Fibroblast of skin of scalp (primary cell): Measurements from ENCODE around the gene CRMP1.
"Not testable (repeated sequence)": the region's sequence is repeated elsewhere in the genome, so short reads cannot be mapped to it uniquely, and the experiment has no call there.

ENCODE experiments used
- DNase-seq: peaks from one replicate; pipeline ENCODE4 v3.0.0-alpha.2; 2013

CRMP1 gene

GRCh38 chr4:5887361-5888221 lies 5.3 kb downstream of the CRMP1 start:
- DNase-seq = no peak

- no peak for DNase-seq
These were observed 5.9 kb downstream of the CRMP1 start for GRCh38 chr4:5887011-5887360.

- DNase-seq = no peak
These were observed 7.2 kb downstream of the CRMP1 start for GRCh38 chr4:5885733-5886132.

GRCh38 chr4:5884796-5885195 lies 8.1 kb downstream of the CRMP1 start:
- DNase-seq = no peak

- no peak for DNase-seq
These were observed 9.0 kb downstream of the CRMP1 start for GRCh38 chr4:5883916-5884315.

- no peak for DNase-seq
These were observed 9.9 kb downstream of the CRMP1 start for GRCh38 chr4:5882947-5883346.

- no peak for DNase-seq
These were observed 11.5 kb downstream of the CRMP1 start for GRCh38 chr4:5881340-5881739.

- no peak for DNase-seq
These were observed 14.5 kb downstream of the CRMP1 start for GRCh38 chr4:5878359-5878758.

- no peak for DNase-seq
These were observed 15.5 kb downstream of the CRMP1 start for GRCh38 chr4:5877392-5877791.

- peak; percentile 76 for DNase-seq
These were observed 18.0 kb downstream of the CRMP1 start for GRCh38 chr4:5874811-5875449.

- DNase-seq = no peak
These were observed 22.2 kb downstream of the CRMP1 start for GRCh38 chr4:5870701-5871100.

GRCh38 chr4:5869966-5870619 lies 22.8 kb downstream of the CRMP1 start:
- DNase-seq = no peak

- no peak for DNase-seq
These were observed 25.0 kb downstream of the CRMP1 start for GRCh38 chr4:5867866-5868265.

- DNase-seq = no peak
These were observed 25.8 kb downstream of the CRMP1 start for GRCh38 chr4:5866841-5867813.

GRCh38 chr4:5865896-5866599 lies 26.8 kb downstream of the CRMP1 start:
- no peak for DNase-seq

GRCh38 chr4:5863461-5864113 lies 29.3 kb downstream of the CRMP1 start:
- DNase-seq = peak; percentile 90

- no peak for DNase-seq
These were observed 34.7 kb downstream of the CRMP1 start for GRCh38 chr4:5858020-5858769.

GRCh38 chr4:5857199-5857598 lies 35.7 kb downstream of the CRMP1 start:
- DNase-seq = no peak

GRCh38 chr4:5856362-5856761 lies 36.5 kb downstream of the CRMP1 start:
- DNase-seq = not testable (repeated sequence)

GRCh38 chr4:5854929-5855328 lies 38.0 kb downstream of the CRMP1 start:
- DNase-seq = no peak
